ENCODE data around the gene CALD1. TPM values are rescaled to one million over a fixed set of nuclear protein-coding genes. Genes with fewer than 3 reads are reported as not detected.

Gene CALD1
- total RNA-seq, 4 donors from 2014 or later, result 32.3 to 462 (median 98.4) TPM

GRCh38 chr7:134903073-134903790 lies 123.8 kb downstream of the CALD1 start:
- Histone ChIP-seq H3K27ac (peak overlapping the region in 3 of 4 donors; percentile 61 to 76 (median 66)), H3K4me1 (peaks cover 0 to 87% (median 25%) of the 10 kb centered on the region in 3 donors), H3K27me3 (no peaks in the 10 kb centered on the region), H3K4me3 (no peak overlapping the region), H3K36me3 (peaks cover 0 to 7% (median 0%) of the 10 kb centered on the region in 3 donors), H3K9me3 (no peaks in the 10 kb centered on the region)
- no peak for DNase-seq
- no peak for TF ChIP-seq CTCF (IDR thresholded peaks at IDR 0.05)
- no peak for TF ChIP-seq POLR2A (IDR thresholded peaks at IDR 0.05)
- intact Hi-C loops (cut with DNase I), result no loop called here
- WGBS, 2 donors, result 67 to 75% methylated on average over 5 of the region's 5 CpGs

- no peak overlapping the region for H3K4me3 ChIP-seq
- TF ChIP-seq POLR2A (IDR thresholded peaks at IDR 0.05), result no peak
- no peak for TF ChIP-seq CTCF (IDR thresholded peaks at IDR 0.05)
- H3K27me3 ChIP-seq, result no peaks in the 10 kb centered on the region
- no peaks in the 10 kb centered on the region for H3K9me3 ChIP-seq
- H3K4me1 ChIP-seq, result peaks cover 0 to 78% (median 12%) of the 10 kb centered on the region in 3 donors
- peak overlapping the region; percentile 8 to 76 (median 52) for H3K27ac ChIP-seq
- intact Hi-C loops (cut with DNase I), result no loop called here
- 25 to 28% methylated on average over 2 of the region's 2 CpGs for WGBS, 2 donors
- H3K36me3 ChIP-seq, result peaks cover 0 to 2% (median 0%) of the 10 kb centered on the region in 3 donors
- DNase-seq, result peak; percentile 1
Measured at GRCh38 chr7:134905375-134905774, 125.9 kb downstream of the CALD1 start.

- H3K27ac ChIP-seq, result peak overlapping the region in 3 of 4 donors; percentile 42 to 76 (median 66)
- 66 to 85% methylated on average over 4 of the region's 4 CpGs for WGBS, 2 donors
- intact Hi-C loops (cut with DNase I), result no loop called here
- TF ChIP-seq POLR2A (IDR thresholded peaks at IDR 0.05) (no peak), CTCF (IDR thresholded peaks at IDR 0.05) (no peak)
- no peaks in the 10 kb centered on the region for H3K36me3 ChIP-seq
- peaks cover 0 to 70% (median 11%) of the 10 kb centered on the region in 3 donors for H3K4me1 ChIP-seq
- H3K4me3 ChIP-seq, result no peak overlapping the region
- no peak for DNase-seq
- H3K27me3 ChIP-seq, result no peaks in the 10 kb centered on the region
- H3K9me3 ChIP-seq, result no peaks in the 10 kb centered on the region
Measured at GRCh38 chr7:134907000-134907399, 127.6 kb downstream of the CALD1 start.

- Histone ChIP-seq H3K4me1 (peaks cover 0 to 64% (median 6%) of the 10 kb centered on the region in 3 donors), H3K9me3 (no peaks in the 10 kb centered on the region), H3K36me3 (no peaks in the 10 kb centered on the region), H3K27ac (peak overlapping the region in 2 of 4 donors; percentile 66 to 76), H3K27me3 (no peaks in the 10 kb centered on the region), H3K4me3 (no peak overlapping the region)
- 50 to 78% methylated on average over 3 to 6 of the region's 6 CpGs for WGBS, 2 donors
- TF ChIP-seq POLR2A (IDR thresholded peaks at IDR 0.05) (no peak), CTCF (IDR thresholded peaks at IDR 0.05) (no peak)
- no peak for DNase-seq
- intact Hi-C loops (cut with DNase I), result no loop called here
Measured at GRCh38 chr7:134907639-134908038, 128.2 kb downstream of the CALD1 start.

GRCh38 chr7:134908289-134908688 lies 128.9 kb downstream of the CALD1 start:
- DNase-seq, result no peak
- Histone ChIP-seq H3K4me3 (no peak overlapping the region), H3K27me3 (no peaks in the 10 kb centered on the region), H3K27ac (peak overlapping the region in 2 of 4 donors; percentile 66 to 76), H3K4me1 (peaks cover 0 to 57% (median 0%) of the 10 kb centered on the region in 3 donors), H3K36me3 (no peaks in the 10 kb centered on the region), H3K9me3 (no peaks in the 10 kb centered on the region)
- intact Hi-C loops (cut with DNase I), result no loop called here
- no peak for TF ChIP-seq CTCF (IDR thresholded peaks at IDR 0.05)
- TF ChIP-seq POLR2A (IDR thresholded peaks at IDR 0.05), result no peak
- WGBS, 2 donors, result 28 to 44% methylated on average over 3 of the region's 3 CpGs
